ENCODE data around the gene UBE4A. TPM values are rescaled to one million over a fixed set of nuclear protein-coding genes. Genes with fewer than 3 reads are reported as not detected.

Gene UBE4A
- total and polyA plus RNA-seq, 9 of the 15 experiments (the other 6 are each of a cell fraction or from before 2014, with no cell fraction given) = 13.5 to 45.2 (median 26.8) TPM

DNA sequence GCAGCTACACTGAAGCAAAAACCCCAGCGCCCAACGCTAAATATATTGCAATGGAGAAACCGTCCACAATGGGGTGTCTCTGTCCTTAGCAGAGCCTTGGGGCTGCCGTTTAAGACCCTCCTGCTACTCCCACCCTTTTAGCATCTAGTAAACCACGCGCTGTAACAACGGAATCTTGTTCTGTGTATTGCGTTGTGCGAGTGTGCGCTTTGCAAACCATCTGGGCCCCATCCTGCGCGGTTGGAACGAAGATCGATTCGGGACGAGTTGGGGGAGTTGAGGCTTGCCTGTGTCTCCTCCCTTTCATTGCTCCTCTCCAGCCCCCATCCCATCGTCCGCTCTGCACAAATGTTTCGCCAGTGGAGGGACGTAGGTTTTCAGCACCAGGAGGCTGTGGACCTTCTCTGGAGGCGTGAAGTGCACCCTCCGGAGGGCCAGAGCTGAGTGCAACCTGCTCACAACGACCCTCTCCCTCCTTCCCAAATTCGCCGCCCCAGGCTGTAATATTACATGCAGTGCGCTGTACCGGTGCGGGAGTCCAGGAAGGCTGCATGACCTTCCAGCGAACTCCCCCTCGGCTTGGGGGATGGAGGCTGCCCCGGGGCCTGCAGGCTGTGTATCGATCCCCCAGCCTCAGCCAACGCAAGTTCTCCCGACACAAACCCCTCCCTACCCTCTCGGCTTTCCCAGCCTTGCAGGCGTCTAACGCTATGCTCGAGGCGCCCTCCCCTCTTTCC lies 75.3 kb downstream of the UBE4A start (continued):
- TF ChIP-seq CBX8 (IDR thresholded peaks at IDR 0.05; ENCODE audit: borderline replicate concordance, extremely low read depth, low read depth, low read length, poor library complexity, severe bottlenecking) = no peak
- TF ChIP-seq PPARD (CRISPR knock-in tag; IDR thresholded peaks at IDR 0.05) = no peak
- TF ChIP-seq CXXC5 (CRISPR knock-in tag; IDR thresholded peaks at IDR 0.05) = 0 out of 2 replicates have a peak, but pooled peaks have one; percentile 8
- no peak for TF ChIP-seq HDAC8 (tag; IDR thresholded peaks at IDR 0.05)
- no peak for TF ChIP-seq ZC3H11A (IDR thresholded peaks at IDR 0.05; ENCODE audit: low read depth, low read length)
- TF ChIP-seq RBM17 (IDR thresholded peaks at IDR 0.05; ENCODE audit: borderline replicate concordance, low read depth, low read length) = no peak
- no peak for TF ChIP-seq MLX (CRISPR knock-in tag; conservative IDR thresholded peaks at IDR 0.05)
- TF ChIP-seq HNRNPUL1 (IDR thresholded peaks at IDR 0.05; ENCODE audit: low read length) = no peak
- no peak for TF ChIP-seq U2AF2 (optimal IDR thresholded peaks at IDR 0.05; ENCODE audit: low read depth, low read length)
- no peak for TF ChIP-seq CREM (IDR thresholded peaks at IDR 0.05; ENCODE audit: low read depth)
- TF ChIP-seq KAT8 (IDR thresholded peaks at IDR 0.05; ENCODE audit: low read depth) = no peak
- 0 out of 4 replicates have a peak, but pooled peaks of 1 of the 2 experiments have one; percentile 4 for TF ChIP-seq NRF1 (conservative IDR thresholded peaks at IDR 0.05 in 1 of 2, IDR thresholded peaks at IDR 0.05 in 1 of 2)
- TF ChIP-seq SAP30 (IDR thresholded peaks at IDR 0.05; ENCODE audit: borderline replicate concordance, insufficient read depth, low read depth, low read length, poor library complexity, severe bottlenecking) = peak; percentile 79
- TF ChIP-seq, protein P1, sequence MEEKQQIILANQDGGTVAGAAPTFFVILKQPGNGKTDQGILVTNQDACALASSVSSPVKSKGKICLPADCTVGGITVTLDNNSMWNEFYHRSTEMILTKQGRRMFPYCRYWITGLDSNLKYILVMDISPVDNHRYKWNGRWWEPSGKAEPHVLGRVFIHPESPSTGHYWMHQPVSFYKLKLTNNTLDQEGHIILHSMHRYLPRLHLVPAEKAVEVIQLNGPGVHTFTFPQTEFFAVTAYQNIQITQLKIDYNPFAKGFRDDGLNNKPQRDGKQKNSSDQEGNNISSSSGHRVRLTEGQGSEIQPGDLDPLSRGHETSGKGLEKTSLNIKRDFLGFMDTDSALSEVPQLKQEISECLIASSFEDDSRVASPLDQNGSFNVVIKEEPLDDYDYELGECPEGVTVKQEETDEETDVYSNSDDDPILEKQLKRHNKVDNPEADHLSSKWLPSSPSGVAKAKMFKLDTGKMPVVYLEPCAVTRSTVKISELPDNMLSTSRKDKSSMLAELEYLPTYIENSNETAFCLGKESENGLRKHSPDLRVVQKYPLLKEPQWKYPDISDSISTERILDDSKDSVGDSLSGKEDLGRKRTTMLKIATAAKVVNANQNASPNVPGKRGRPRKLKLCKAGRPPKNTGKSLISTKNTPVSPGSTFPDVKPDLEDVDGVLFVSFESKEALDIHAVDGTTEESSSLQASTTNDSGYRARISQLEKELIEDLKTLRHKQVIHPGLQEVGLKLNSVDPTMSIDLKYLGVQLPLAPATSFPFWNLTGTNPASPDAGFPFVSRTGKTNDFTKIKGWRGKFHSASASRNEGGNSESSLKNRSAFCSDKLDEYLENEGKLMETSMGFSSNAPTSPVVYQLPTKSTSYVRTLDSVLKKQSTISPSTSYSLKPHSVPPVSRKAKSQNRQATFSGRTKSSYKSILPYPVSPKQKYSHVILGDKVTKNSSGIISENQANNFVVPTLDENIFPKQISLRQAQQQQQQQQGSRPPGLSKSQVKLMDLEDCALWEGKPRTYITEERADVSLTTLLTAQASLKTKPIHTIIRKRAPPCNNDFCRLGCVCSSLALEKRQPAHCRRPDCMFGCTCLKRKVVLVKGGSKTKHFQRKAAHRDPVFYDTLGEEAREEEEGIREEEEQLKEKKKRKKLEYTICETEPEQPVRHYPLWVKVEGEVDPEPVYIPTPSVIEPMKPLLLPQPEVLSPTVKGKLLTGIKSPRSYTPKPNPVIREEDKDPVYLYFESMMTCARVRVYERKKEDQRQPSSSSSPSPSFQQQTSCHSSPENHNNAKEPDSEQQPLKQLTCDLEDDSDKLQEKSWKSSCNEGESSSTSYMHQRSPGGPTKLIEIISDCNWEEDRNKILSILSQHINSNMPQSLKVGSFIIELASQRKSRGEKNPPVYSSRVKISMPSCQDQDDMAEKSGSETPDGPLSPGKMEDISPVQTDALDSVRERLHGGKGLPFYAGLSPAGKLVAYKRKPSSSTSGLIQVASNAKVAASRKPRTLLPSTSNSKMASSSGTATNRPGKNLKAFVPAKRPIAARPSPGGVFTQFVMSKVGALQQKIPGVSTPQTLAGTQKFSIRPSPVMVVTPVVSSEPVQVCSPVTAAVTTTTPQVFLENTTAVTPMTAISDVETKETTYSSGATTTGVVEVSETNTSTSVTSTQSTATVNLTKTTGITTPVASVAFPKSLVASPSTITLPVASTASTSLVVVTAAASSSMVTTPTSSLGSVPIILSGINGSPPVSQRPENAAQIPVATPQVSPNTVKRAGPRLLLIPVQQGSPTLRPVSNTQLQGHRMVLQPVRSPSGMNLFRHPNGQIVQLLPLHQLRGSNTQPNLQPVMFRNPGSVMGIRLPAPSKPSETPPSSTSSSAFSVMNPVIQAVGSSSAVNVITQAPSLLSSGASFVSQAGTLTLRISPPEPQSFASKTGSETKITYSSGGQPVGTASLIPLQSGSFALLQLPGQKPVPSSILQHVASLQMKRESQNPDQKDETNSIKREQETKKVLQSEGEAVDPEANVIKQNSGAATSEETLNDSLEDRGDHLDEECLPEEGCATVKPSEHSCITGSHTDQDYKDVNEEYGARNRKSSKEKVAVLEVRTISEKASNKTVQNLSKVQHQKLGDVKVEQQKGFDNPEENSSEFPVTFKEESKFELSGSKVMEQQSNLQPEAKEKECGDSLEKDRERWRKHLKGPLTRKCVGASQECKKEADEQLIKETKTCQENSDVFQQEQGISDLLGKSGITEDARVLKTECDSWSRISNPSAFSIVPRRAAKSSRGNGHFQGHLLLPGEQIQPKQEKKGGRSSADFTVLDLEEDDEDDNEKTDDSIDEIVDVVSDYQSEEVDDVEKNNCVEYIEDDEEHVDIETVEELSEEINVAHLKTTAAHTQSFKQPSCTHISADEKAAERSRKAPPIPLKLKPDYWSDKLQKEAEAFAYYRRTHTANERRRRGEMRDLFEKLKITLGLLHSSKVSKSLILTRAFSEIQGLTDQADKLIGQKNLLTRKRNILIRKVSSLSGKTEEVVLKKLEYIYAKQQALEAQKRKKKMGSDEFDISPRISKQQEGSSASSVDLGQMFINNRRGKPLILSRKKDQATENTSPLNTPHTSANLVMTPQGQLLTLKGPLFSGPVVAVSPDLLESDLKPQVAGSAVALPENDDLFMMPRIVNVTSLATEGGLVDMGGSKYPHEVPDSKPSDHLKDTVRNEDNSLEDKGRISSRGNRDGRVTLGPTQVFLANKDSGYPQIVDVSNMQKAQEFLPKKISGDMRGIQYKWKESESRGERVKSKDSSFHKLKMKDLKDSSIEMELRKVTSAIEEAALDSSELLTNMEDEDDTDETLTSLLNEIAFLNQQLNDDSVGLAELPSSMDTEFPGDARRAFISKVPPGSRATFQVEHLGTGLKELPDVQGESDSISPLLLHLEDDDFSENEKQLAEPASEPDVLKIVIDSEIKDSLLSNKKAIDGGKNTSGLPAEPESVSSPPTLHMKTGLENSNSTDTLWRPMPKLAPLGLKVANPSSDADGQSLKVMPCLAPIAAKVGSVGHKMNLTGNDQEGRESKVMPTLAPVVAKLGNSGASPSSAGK (IDR thresholded peaks at IDR 0.05) = peak; percentile 56; the same call in 1 of the 2 replicates
- no peak for TF ChIP-seq BDP1 (IDR thresholded peaks at IDR 0.05; ENCODE audit: insufficient read depth, insufficient read length)

All from K562 (cell line).